ENCODE results near the gene TSEN54. TPM values are rescaled to one million over a fixed set of nuclear protein-coding genes. Genes with fewer than 3 reads are reported as not detected.

TSEN54 gene
- total RNA-seq, 2 experiments from 2014 or later = 57.4 to 69.8 TPM

DNA sequence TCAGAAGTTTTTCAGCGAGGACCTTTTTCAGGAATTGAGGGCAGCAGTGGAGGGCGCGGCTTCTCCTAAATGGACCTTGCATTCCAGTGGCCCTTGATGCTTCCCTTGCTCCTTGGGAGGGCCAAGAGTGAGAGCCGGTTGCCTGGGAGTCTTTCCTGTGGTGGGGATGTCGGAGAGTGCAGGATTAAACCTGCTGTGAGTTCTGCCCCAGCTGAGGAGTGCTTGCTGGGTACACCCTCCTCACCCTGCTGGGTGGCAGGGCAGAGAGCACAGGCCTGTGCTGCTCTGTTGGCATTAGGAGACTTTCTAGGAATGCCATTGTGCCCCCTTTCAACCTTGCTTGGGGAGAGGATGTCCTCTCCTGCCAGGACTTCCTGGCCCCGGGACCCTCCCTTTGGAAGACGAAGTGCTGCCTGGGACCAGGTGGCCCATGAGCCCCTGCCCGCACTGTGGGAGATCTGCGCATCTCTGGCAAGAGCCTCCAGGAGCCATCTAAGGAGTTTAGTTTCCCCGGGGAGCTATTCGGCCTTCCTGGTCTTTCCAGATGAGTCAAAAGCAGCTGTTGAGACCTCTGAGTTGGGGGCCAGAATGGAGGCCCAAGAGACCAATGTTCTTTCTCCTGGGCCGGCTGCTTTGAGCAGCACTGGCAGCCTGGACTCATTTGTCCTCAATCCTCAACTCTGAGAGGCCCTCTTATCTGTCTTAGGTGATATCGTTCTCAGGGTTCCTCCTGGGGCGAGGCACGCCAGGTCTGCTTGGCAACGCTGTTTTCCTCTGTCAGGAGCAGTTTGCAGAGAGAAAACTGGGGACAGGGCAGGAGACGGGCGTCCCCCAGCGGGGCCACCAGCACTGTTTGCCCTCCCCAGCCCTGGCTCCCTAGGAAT, 14.8 kb downstream of the TSEN54 start:
- Histone ChIP-seq H4K20me1 (ENCODE audit: insufficient read depth, low read length) (no peaks in the 10 kb centered on the region), H3K79me2 (ENCODE audit: insufficient read depth, low read depth, low read length) (no peaks in the 10 kb centered on the region), H3K27ac (ENCODE audit: low read depth, low read length, poor library complexity, severe bottlenecking) (no peak overlapping the region), H2AFZ (ENCODE audit: low read length) (no peak overlapping the region), H3K36me3 (ENCODE audit: insufficient read depth, low read length) (no peaks in the 10 kb centered on the region), H3K9me2 (ENCODE audit: insufficient read depth, low read length) (no peaks in the 10 kb centered on the region), H3K4me2 (ENCODE audit: low read length) (no peak overlapping the region), H3K4me3 (ENCODE audit: low read depth, low read length, poor library complexity, severe bottlenecking) (no peak overlapping the region), H3K9me3 (ENCODE audit: low read length) (no peaks in the 10 kb centered on the region), H3K4me1 (ENCODE audit: insufficient read depth, low read length, poor library complexity, severe bottlenecking) (peaks cover 14% of the 10 kb centered on the region)
- no TSS peak for BruUV-seq (replicated peaks)
- ChIA-PET POLR2A (interaction anchor here (0.9 kb wide), 1 partner anchor 8 kb away, joined by 3 read pairs; no protein-coding TSS in a partner anchor), CTCF (ENCODE audit: unreplicated experiment) (interaction anchor here (0.5 kb wide), 1 partner anchor 15 kb away, joined by 3 read pairs; the partner anchor contains the start of gene TSEN54)
- TF ChIP-seq CTCF (conservative IDR thresholded peaks at IDR 0.05; ENCODE audit: low read length) (no peak), EZH2phosphoT487 (IDR thresholded peaks at IDR 0.05; ENCODE audit: borderline replicate concordance, low read depth, low read length) (no peak)
- intact Hi-C loops (cut with micrococcal nuclease; ENCODE audit: unreplicated experiment) = no loop called here
- no peak for DNase-seq (ENCODE audit: low spot score)

GRCh38 chr17:75531721-75532072, 15.4 kb downstream of the TSEN54 start:
- no peaks in the 10 kb centered on the region for H3K36me3 ChIP-seq (ENCODE audit: insufficient read depth, low read length)
- TF ChIP-seq CTCF (conservative IDR thresholded peaks at IDR 0.05; ENCODE audit: low read length) = no peak
- no peak for TF ChIP-seq EZH2phosphoT487 (IDR thresholded peaks at IDR 0.05; ENCODE audit: borderline replicate concordance, low read depth, low read length)

GRCh38 chr17:75535119-75535537, 18.8 kb downstream of the TSEN54 start:
- Histone ChIP-seq H3K9me3 (ENCODE audit: low read length) (no peaks in the 10 kb centered on the region), H4K20me1 (ENCODE audit: insufficient read depth, low read length) (no peaks in the 10 kb centered on the region), H3K36me3 (ENCODE audit: insufficient read depth, low read length) (no peaks in the 10 kb centered on the region), H3K4me3 (ENCODE audit: low read depth, low read length, poor library complexity, severe bottlenecking) (no peak overlapping the region), H3K27ac (ENCODE audit: low read depth, low read length, poor library complexity, severe bottlenecking) (no peak overlapping the region), H2AFZ (ENCODE audit: low read length) (no peak overlapping the region), H3K4me1 (ENCODE audit: insufficient read depth, low read length, poor library complexity, severe bottlenecking) (peaks cover 9% of the 10 kb centered on the region), H3K79me2 (ENCODE audit: insufficient read depth, low read depth, low read length) (no peaks in the 10 kb centered on the region), H3K9me2 (ENCODE audit: insufficient read depth, low read length) (no peaks in the 10 kb centered on the region), H3K4me2 (ENCODE audit: low read length) (no peak overlapping the region)
- CTCF ChIA-PET (ENCODE audit: unreplicated experiment) = interaction anchor here (0.5 kb wide), 2 partner anchors 111 to 265 kb away, joined by 3 read pairs; no protein-coding TSS in a partner anchor
- BruUV-seq (replicated peaks) = no TSS peak
- POLR2A ChIA-PET = interaction anchor here (0.6 kb wide), 1 partner anchor 14 kb away, joined by 3 read pairs; no protein-coding TSS in a partner anchor
- peak; percentile 48 for DNase-seq (ENCODE audit: low spot score)
- TF ChIP-seq CTCF (conservative IDR thresholded peaks at IDR 0.05; ENCODE audit: low read length) (no peak), EZH2phosphoT487 (IDR thresholded peaks at IDR 0.05; ENCODE audit: borderline replicate concordance, low read depth, low read length) (no peak)
- intact Hi-C loops (cut with micrococcal nuclease; ENCODE audit: unreplicated experiment) = no loop called here

More at GRCh38 chr17:75531721-75532072, 15.4 kb downstream of the TSEN54 start:
- no TSS peak for BruUV-seq (replicated peaks)
- H3K27ac ChIP-seq (ENCODE audit: low read depth, low read length, poor library complexity, severe bottlenecking) = no peak overlapping the region
- no peaks in the 10 kb centered on the region for H4K20me1 ChIP-seq (ENCODE audit: insufficient read depth, low read length)
- DNase-seq (ENCODE audit: low spot score) = no peak
- no peak overlapping the region for H3K4me3 ChIP-seq (ENCODE audit: low read depth, low read length, poor library complexity, severe bottlenecking)
- peaks cover 9% of the 10 kb centered on the region for H3K4me1 ChIP-seq (ENCODE audit: insufficient read depth, low read length, poor library complexity, severe bottlenecking)
- H2AFZ ChIP-seq (ENCODE audit: low read length) = no peak overlapping the region
- no peak overlapping the region for H3K4me2 ChIP-seq (ENCODE audit: low read length)
- no peaks in the 10 kb centered on the region for H3K79me2 ChIP-seq (ENCODE audit: insufficient read depth, low read depth, low read length)
- POLR2A ChIA-PET = interaction anchor here (0.7 to 1.1 kb wide), 2 partner anchors 11 to 66 kb away, joined by 3 read pairs; no protein-coding TSS in a partner anchor
- CTCF ChIA-PET (ENCODE audit: unreplicated experiment) = no interaction called here
- no peaks in the 10 kb centered on the region for H3K9me2 ChIP-seq (ENCODE audit: insufficient read depth, low read length)
- intact Hi-C loops (cut with micrococcal nuclease; ENCODE audit: unreplicated experiment) = no loop called here
- no peaks in the 10 kb centered on the region for H3K9me3 ChIP-seq (ENCODE audit: low read length)

Data from OCI-LY7 (cell line).